Retinal pigment epithelial cell (primary cell): ENCODE results near the gene DPP3.

Experiments
- DNase-seq: peaks from one replicate; pipeline ENCODE4 v3.0.0-alpha.2; 2010; ENCODE audit warnings: low read depth
- H3K4me3 ChIP-seq: 2 replicates; pipeline ENCODE4 v1.5.1; 2011; ENCODE audit warnings: mild to moderate bottlenecking, low read length, control low read depth, moderate library complexity
- CTCF ChIP-seq: conservative IDR thresholded peaks from 2 replicates; pipeline ENCODE4 v1.5.1; 2011; ENCODE audit warnings: low read depth, low read length, control low read depth, inconsistent platforms

DPP3 gene

GRCh38 chr11:66498506-66498905 is 18.3 kb downstream of the DPP3 start:
- no peak overlapping the region for H3K4me3 ChIP-seq
- TF ChIP-seq CTCF, result no peak
- DNase-seq, result no peak

GRCh38 chr11:66505276-66505816 is 25.1 kb downstream of the DPP3 start:
- no peak overlapping the region for H3K4me3 ChIP-seq
- no peak for DNase-seq
- no peak for TF ChIP-seq CTCF

- DNase-seq, result no peak
- TF ChIP-seq CTCF, result no peak
- no peak overlapping the region for H3K4me3 ChIP-seq
These were observed 28.9 kb downstream of the DPP3 start for GRCh38 chr11:66509131-66509561.

- peak; percentile 11 for DNase-seq
- H3K4me3 ChIP-seq, result peak within 1 kb of the TSS; percentile 99
- TF ChIP-seq CTCF, result peak; percentile 9
These were observed 30.2 kb downstream of the DPP3 start, which contains the start of gene BBS1 for GRCh38 chr11:66510271-66510989. BBS1 (plus strand) TSS chr11:66510635; CDS start chr11:66510660, 25 bp downstream.

- no peak for TF ChIP-seq CTCF
- peak overlapping the region; percentile 99 for H3K4me3 ChIP-seq
- no peak for DNase-seq
These were observed 30.7 kb downstream of the DPP3 start for GRCh38 chr11:66510990-66511339.

- no peak overlapping the region for H3K4me3 ChIP-seq
- TF ChIP-seq CTCF, result no peak
- no peak for DNase-seq
These were observed 43.4 kb downstream of the DPP3 start for GRCh38 chr11:66523611-66524010.
